Activated CD4-positive, alpha-beta T cell treated with anti-CD3 and anti-CD28 coated beads for 4 hours (primary cell): ENCODE data around the gene KLK8.

Source experiments
- DNase-seq, 2 donors: peaks; one replicate each; pipeline ENCODE4 v3.0.0-alpha.2; 2020

Gene KLK8, protein sequence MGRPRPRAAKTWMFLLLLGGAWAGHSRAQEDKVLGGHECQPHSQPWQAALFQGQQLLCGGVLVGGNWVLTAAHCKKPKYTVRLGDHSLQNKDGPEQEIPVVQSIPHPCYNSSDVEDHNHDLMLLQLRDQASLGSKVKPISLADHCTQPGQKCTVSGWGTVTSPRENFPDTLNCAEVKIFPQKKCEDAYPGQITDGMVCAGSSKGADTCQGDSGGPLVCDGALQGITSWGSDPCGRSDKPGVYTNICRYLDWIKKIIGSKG

DNA sequence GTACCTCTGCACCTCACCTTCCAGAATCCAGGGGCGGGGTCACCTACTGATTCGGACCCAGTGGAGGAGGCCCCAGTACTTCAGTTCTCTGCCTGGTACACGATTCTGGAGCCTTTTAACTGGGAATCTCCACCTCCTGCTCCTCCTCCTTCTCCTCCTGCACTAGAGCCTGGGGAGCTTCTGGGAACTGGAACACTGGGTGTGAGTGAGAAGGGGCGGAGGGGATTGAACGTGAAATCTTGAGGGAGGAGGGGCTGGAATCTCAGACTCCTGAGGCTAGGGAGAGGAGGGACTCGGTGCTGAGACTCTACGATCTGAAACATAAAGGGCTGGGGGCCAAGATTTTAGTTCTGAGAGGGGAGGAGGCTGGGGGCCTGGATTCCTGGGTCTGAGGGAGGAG is at the start of gene KLK8:
Gene KLK8, minus strand, starts transcription at position 90 of the 400 bp plus-strand sequence. CDS start 437 bp downstream, outside the sequence.
- DNase-seq: no peak

DNA sequence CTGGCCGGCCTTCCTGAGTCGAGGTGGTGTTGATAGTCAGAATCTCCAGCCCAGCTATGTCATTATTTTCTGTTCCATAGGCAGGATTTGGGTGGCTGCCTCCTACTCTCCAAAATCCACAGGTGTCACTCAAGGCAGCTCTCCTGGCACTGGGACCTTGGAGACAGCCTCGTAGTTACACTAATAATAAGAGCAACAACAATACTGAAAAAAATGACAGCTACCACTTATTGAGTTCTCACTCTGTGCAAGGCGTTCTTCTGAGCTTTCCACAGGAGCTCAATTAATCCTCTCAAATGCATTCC is 45.6 kb upstream of the KLK8 start:
- DNase-seq: no peak

DNA sequence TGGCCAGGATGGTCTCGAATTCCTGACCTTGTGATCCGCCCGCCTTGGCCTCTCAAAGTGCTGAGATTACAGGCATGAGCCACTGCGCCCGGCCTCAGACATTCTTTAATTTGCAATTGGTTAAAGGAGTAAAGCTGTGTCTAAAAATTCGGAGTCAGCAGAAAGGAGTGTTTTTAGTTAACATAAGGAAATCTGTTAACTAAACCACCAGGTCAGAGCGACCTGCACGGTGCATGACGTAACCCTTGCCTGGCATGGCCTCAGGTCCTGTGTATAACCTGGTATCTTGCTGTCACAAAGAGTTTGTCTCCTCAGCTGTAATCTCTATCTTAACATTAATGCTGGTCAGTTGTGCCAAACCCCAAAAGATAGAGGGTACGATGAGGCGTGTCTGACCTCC is 42.9 kb upstream of the KLK8 start:
- no peak for DNase-seq

DNA sequence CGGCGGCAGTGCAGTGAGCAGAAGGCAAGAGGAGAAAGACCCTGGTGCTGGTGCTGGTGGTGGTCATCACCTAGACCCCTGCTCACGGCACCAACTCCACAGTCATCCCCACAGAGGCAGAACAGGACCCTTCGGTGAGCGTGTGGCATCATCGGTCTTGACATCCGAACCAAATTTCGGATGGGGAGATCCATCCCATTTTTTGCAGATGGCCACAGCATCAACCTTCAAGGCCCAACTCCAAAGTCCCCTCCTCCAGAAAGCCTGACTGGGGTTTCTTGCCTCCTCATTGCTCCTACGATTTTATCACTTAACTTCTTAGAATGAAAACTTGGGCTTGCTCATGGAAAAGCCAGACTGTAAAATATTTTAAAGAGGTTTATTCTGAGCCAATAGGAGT is 42.1 kb upstream of the KLK8 start:
- no peak for DNase-seq

DNA sequence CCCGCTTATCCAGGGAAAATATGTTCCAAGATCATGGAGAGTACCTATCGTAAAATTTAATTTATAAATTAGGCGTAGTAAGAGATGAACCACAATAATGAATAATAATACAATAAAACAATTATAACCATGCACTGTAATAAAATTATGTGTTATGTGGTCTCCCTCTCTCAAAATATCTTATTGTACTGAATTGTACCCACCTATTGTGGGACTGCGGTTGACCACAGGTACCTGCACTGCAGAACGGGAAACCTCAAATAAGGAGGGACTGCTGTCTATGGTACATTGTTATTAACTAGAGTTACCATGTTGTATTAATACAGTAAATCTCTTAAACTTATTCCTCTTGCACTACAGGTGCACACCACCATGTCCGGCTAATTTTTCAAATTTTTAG is 38.7 kb upstream of the KLK8 start:
- no peak for DNase-seq

DNA sequence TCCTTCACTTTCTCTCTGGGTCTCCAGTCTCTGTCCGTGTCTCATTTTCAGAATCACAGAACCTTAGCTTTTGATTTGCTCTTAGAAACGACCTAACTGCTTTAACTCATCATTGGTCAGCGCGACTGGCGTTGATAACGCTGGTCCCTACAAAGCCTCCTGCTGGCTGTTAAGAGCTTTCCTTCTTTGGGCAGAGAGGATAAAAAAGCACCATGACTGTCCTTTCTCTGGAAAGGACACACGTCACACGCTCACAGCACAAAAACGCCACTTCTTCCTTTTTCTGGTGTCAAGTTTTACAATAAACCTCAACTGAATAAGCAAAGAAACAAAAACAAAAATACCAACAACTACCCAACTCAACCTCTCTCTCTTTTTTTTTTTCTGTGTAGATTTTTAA is 35.1 kb upstream of the KLK8 start:
- no peak for DNase-seq

DNA sequence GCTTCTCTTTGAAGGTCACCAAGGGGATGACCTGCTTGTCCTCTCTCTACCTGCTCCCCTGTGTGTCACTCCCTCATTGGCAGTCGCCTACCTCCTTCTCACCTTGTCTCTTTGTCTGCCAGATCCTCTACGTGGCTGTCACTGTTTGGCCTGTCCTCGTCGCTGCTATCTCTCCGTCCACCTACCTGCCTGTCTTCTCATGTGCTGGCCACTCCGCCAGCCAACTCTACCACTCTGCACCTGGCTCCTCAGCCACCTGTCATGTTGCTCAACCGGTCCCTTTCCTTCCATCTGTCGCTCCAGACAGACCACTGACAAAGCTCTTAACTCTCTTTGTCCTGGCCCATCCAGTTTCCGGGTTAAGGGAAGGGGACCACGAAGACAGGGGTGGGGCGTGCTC is 33.3 kb upstream of the KLK8 start, which contains the start of gene KLK12:
Gene KLK12, minus strand, starts transcription at position 299 of the 400 bp plus-strand sequence. CDS start 381 bp downstream, outside the sequence.
- no peak for DNase-seq

DNA sequence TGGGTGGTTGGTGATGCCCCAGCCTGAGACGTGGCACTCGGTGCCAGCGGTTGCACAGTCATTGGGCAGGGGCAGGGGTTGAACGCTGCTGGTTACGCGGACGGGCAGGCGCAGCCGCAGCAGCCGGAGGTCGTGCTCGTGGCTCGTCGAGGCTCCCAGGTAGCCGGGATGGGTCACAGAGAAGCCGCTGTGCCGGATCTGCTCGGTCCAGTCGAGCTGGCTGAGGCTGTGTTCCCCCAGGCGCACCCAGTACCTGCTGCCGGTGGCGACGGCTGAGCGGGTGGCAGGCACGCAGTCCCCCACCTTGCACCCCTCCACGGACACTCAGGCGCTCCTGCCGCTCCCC is 30.4 kb upstream of the KLK8 start:
- no peak for DNase-seq

DNA sequence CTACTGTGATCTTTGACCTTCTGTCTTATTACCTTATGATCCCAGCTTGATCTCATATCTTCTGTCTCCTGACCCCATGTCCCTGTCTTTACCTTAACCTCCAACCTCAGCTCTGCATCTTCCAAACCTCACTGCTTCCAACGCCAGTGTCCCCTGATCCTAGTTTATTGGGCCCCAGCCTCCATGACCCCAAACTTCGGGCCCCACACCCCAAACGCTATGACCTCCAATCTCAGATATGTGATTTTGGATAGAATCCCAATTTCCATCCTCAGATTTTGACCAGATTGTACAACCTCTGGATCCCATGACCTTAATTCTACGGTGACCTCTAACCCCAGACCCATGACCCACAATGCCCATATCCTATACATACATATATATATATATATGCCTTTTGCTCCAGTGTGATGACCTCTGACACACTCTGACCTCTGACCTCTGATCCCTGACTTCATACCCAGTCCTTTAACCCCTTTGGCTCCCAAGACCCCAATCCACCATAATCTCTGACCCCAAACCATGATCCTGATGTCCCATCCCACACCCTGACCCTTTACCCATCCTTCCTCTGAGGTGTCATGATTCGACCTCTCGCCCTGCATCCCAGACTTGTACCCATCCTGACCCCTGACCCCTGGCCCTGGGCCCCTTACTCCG is 29.9 kb upstream of the KLK8 start:
- DNase-seq: no peak

DNA sequence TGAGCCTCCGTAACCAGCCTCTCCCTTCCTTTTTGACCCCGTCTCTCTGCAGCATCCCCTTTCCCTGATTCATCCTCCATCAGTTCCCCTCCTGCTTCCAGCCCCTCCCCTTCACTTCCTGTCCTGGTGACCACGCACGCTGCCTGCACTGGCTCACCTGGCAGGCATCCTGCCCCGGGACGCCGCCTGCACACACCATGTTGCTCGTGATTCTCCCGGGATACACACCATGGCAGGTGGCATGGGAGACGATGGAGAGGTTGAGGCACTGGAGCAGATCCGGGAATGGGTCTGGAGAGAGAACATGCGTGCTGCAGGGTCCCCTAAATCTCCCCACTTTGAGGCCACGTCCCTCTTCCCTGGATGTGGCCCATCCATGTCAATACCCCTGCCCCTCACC is 29.2 kb upstream of the KLK8 start:
- DNase-seq: no peak

DNA sequence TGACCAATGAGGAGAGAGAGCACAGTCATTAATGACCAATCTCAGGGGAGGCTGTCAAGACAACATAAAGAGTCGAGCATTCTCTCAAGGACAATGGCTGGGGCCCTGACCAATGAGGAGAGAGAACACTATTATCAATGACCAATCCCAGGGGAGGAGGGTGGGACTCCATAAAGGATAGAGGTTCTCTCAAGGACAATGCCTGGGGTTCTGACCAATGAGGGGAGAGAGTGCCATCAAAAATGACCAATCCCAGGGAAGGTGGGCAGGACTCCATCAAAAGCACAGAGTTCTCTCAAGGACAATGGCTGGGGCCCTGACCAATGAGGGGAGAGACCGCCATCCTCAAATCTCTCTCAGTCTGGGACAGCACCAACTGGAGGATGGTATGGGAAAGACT is 28.3 kb upstream of the KLK8 start:
- DNase-seq: no peak

DNA sequence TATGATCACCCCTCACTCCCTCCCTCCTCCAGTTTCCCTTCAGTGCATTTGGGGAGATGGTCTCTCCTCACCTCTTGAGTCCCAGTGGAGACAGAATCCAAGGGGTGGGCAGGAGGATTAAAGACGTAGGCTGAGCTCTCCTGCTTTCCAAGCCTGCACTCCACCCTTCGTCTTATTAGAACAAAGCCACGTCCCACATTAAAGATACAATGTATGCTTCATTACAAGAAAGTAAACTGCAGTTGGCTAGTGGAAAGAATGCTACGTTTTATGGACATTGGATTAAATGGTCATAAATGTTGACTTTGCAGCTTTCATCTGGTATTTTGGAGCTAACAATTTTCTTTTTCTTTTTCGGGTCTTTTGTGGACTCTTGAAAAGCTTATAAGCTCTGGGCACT is 26.5 kb upstream of the KLK8 start:
- no peak for DNase-seq

DNA sequence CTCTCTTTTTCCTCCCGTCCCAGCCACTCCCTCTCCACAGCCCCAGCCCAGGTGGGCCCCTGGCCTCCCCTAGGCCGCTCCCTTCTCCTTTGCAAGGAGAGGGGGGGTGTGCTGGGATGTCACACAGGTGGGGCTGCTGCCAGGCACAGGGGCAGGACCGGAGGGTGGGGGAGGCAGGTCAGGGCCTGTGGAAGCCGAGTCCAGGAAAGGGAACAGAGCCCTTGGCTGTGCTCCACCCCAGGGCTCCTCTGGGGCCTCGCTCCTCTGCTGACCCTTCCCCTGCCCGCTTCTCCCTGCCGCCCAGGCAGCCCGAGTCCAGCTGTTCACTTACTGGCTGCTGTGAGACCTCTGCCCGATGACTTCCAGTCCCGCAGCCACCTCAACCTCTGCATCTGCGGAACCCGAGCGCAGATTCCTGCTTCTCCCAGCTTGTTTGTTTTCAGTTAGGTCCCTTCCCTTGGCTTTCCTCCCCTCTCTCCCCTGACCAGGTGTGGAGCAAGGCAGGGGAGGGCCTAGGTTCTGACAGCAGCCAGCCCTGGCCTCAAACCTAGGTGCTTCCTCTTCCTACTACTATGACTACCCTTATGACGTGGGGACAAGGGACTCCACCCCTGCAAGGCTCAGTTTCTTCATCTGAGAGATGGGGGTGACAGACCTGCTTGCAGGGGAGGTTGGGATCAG is 25.9 kb upstream of the KLK8 start:
- no peak for DNase-seq

DNA sequence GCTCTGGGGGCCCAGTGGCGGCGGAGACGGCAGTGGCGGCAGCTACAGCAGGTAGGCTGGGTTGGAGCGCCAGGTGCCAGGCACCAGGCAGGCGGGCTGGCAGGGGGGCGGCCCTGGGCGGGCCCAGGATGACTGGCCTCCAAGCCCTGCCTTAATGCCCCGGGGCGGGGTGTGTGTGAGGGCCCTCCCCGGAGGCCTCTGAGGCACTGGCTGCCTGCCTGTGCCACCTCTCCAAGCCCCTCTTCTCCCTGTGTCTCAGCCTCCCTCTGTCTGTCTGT is 25.1 kb upstream of the KLK8 start, which contains the start of gene KLK11:
Gene KLK11, minus strand, starts transcription at position 63 of the 278 bp plus-strand sequence. CDS start 985 bp downstream, outside the sequence.
- no peak for DNase-seq

DNA sequence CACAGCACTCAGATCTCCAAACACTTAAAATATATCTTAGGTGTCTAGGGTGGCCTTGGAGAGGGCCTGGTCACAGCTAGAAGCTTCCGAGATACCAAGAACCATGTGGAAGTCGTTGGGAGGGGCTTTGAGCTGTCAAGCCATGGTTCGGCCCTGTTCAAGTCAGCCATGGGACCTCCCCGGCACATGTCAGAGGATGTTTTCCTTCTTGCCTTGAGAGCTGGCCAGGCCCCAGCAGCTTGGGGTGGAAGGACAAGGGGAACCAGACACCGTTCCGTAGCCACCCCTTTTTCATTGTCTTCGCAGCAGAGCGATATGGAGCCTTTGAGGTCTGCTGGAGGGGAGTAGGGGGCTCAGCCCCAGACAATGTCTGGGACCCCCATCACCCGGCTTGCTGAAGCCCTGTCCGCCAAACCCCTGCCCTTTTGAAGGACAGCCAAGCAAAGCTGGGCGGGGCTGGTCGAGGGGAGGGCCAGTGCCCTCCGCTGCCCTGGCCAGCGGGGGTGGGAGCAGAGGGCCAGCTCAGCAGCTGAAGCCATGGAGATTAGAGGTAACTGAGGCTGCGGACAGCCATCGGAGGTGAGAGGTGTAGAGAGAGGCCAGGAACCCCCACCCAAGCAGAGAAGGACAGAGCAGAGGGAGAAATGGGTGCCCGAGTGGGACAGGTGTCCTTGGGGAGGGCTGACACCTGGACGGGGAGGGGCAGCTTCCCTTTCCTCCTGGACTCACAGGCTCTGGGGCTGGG is 24.6 kb upstream of the KLK8 start:
- no peak for DNase-seq

DNA sequence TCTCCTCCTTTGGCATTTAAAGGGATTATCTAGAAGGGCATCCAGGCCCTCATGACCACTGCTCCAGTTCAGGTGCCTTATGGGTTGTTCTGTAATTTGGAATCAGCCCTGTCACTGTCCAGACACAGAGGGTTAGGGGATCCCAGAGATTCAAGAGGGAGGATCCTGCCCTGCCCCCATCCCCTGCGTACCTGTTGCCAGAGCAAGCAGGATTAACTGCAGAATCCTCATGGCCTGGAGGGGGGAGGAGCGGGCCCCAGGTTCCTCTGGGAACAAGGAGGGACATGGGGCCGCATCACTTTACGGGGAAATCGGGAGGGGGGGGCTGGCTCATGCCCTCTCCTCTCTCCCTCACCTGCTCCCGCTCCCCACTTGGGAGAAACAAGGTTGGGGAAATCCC is 24.0 kb upstream of the KLK8 start:
- DNase-seq: no peak

DNA sequence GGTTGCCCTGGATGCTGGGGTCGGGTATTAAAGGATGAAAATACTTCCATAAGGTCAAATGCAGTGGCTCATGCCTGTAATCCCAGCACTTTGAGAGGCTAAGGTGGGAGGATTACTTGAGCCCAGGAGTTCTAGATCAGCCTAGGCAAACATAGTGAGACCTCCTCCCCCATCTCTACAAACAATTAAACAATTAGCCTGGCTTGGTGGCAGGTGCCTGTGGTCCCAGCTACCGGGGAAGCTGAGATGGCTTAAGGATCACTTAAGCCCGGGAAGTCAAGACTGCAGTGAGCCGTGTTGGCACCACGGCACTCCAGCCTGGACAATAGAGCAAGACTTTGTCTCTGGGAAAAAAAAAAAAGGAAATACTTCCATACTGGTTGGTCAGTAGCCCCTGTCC is 23.5 kb upstream of the KLK8 start:
- no peak for DNase-seq

DNA sequence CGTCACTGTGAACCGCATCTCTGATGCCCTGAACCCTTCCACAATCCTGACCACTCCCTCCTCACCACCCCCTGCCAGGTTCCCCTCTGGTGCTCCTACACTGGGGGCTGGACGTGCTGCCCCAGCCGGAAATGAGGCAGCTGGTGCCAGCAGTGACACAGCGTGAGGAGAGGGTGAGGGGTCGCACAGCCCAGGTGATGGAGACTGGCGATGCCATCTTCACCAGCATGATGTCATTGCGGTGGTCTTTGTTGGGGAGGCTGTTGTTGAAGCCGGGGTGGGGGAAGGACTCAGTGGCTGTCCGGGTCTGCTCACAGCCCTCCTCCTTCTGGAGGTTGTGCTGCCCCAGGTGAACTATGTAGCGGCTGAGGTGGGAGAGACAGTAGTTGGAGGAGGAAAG is 22.5 kb upstream of the KLK8 start:
- no peak for DNase-seq

DNA sequence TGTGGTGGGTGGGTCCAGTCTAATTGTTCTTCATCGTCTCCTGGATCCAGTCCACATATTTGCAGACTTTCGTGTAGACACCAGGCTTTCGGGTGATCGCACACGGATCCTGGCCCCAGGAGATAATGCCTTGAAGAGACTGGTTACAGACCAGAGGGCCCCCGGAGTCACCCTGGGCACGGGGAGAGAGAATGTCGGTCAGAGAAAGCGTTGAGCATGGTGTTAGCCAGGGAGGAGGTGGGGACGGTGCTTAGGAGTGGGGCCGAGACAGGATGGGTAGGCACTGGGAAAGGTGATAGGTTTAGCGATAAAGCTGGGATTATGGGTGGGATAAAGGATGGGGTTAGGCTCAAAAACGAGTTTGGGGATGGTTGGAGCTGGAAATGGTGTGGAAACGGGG is 21.1 kb upstream of the KLK8 start:
- DNase-seq: no peak

DNA sequence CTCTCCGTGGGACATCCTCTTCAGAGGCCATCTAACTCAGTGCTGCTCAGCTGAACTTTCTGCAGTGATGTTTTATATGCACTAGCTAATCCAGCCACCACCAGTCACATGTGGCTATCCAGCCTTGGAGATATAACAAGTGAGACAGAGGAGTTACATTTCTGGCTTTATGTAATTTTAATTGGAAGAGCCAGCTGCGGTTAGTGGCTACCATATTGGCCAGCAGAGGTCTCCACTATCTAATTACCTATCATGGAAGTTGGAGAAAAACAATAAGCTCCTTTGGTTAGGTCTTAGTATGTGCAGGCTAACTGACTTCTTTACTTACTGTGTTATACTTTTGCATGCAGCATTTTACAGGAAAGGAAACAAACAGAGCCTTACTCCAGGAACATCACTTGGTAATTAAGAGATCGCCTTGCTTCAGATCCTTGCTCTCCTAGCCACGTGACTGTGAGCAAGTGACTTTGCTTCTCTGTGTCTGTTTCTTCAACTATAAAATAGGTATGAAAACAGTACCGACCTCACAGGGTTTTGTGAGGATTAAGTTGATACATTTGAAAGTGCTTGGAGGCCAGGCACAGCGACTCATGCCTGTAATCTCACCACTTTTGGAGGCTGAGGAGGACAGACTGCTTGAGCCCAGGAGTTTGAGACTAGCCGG is 19.7 kb upstream of the KLK8 start:
- DNase-seq: peak in 1 of 2 donors; percentile 10

DNA sequence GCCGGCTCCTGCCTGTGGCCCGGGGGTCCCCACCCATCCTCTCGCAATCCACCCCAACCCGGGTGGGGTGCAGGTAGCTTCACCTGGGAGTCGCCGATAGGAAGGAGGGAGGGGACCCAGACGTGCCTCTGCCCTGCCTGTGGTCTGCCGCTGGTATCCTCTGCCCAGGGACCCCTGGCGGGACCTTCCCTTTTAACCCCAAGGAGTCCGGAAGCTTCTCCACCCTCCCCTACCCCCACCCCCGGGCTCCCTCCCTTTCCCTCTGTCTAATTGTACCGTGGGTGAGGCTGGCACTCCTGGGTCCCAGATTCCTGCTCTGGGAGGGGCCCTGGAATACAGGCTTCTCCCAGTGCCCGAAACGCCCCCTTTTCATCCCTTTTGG is 18.1 kb upstream of the KLK8 start, which contains the start of gene KLK10:
Gene KLK10, minus strand, starts transcription at position 166 of the 382 bp plus-strand sequence. CDS start 579 bp downstream, outside the sequence.
- no peak for DNase-seq

DNA sequence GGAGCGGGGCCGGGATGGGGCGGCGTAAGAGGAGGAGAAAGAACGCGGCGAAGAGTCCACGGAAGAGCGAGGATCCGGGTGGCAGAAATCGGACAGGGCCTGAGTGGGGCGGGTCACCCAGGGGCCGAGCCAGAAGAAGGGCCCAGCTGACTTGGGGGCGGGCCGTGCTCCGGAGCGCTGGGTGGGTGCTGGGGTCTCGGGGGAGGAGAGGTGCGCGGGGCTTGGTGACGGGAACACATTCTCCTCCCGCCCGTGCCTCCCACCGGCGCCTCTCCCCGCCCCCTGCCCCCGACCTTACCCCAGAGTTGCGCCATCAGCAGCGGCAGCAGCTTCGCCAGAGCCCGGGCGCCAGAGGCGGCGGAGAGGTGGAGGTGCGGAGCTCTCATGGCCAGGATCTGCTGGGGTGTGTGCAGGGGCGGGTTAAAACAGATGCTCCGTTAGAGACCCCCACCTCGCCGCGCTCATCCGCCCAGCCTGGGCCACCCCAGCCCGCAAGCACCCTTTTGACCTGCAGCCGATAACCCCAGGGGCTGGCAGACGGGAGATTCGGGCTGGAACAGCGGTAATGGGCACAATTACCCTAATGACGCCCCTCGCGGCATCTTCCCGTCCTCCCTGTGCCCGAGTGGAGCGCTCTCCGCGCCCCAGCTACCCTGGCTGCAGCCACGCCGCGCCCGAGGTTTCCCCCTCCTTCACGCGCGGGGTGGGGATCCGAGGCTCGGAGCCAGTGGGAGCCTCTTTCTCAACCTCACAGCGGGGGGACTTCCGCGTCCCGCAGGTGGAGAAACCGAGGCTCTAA is 17.5 kb upstream of the KLK8 start:
- DNase-seq: no peak
